ENCODE data around the gene HIF1AN. TPM values are rescaled to one million over a fixed set of nuclear protein-coding genes. Genes with fewer than 3 reads are reported as not detected.

HIF1AN gene
- total RNA-seq, 1 experiment from 2014 or later, result 83.1 TPM

DNA sequence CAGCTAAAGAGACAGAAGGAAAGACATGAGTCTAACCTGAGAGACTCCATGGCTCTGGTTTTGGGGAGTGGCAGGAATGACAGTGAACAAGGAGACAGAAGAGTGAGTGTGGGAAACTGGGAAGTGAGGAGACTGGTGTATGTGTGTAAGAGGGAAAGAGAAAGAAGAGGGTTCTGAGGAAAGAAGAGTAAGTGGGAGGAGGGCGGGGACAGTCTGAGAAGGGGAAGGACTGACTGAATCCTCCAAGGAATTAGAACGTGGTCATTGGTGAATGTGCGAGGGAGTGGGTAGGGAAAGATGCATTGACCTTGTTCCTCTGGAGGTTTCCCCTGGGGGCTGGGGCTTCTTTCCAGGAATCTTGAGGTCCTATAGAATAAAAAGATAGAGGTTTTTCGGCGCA, 46.3 kb upstream of the HIF1AN start:
- no peaks in the 10 kb centered on the region; the same call in 1 of the 2 replicates for H3K36me3 ChIP-seq (ENCODE audit: control insufficient read depth, insufficient read depth, low read length)
- ATAC-seq, result no peak
- intact Hi-C loops (cut with micrococcal nuclease; ENCODE audit: unreplicated experiment) (no loop called here), in situ Hi-C loops (cut with HindIII; ENCODE audit: low pct_unique_long_range_greater_than_20kb, low sequenced_read_pairs) (no loop called here)
- ChIA-PET POLR2A (no interaction called here), CTCF (no interaction called here)
- TF ChIP-seq SIN3A (IDR thresholded peaks at IDR 0.05; ENCODE audit: borderline replicate concordance, insufficient read depth, low read depth, low read length) (no peak), CTCF (IDR thresholded peaks at IDR 0.05) (no peak), TCF7L2 (IDR thresholded peaks at IDR 0.05; ENCODE audit: low read depth, low read length) (no peak), REST (IDR thresholded peaks at IDR 0.05; ENCODE audit: insufficient read depth in 1 of 2, low read depth in 2 of 2, low read length in 1 of 2) (no peak), POLR2AphosphoS5 (IDR thresholded peaks at IDR 0.05; ENCODE audit: low read depth, low read length) (no peak)
- no peak for DNase-seq (ENCODE audit: low read depth, low spot score)
- H3K27me3 ChIP-seq (ENCODE audit: control insufficient read depth, insufficient read depth, low read length), result no peaks in the 10 kb centered on the region
- no peak overlapping the region for H3K4me3 ChIP-seq (ENCODE audit: low read depth in 2 of 2, low read length in 2 of 2)
- no peaks in the 10 kb centered on the region for H3K9me3 ChIP-seq (ENCODE audit: control insufficient read depth, insufficient read depth, low read depth, low read length)
- H3K4me1 ChIP-seq (ENCODE audit: control insufficient read depth, insufficient read depth, low read length), result no peaks in the 10 kb centered on the region
- BruUV-seq (replicated peaks), result no TSS peak
- no peak overlapping the region for H3K27ac ChIP-seq (ENCODE audit: low read length)

DNA sequence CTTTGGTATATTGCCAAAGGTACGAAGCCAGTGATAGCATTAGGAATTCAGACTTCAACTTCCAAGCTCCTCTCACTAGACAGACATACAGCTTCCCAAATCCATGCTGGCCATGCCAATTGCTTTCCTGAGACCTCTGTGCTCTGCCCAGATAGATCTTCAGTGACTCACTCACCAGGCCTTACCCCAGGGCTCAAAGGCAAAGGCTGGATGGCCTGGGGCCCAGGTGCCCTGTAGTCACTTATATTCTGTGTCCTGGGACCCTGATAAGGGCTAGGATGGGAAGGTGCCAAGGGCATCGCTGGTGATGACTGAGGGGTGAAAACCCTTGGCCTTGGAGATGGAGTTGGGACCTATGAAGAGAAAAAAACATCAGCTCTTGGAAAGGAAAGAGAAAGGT, 45.2 kb upstream of the HIF1AN start:
- CTCF ChIA-PET, result no interaction called here
- no TSS peak for BruUV-seq (replicated peaks)
- Histone ChIP-seq H3K36me3 (ENCODE audit: control insufficient read depth, insufficient read depth, low read length) (no peaks in the 10 kb centered on the region; the same call in 1 of the 2 replicates), H3K4me3 (ENCODE audit: low read depth in 2 of 2, low read length in 2 of 2) (no peak overlapping the region), H3K9me3 (ENCODE audit: control insufficient read depth, insufficient read depth, low read depth, low read length) (no peaks in the 10 kb centered on the region), H3K4me1 (ENCODE audit: control insufficient read depth, insufficient read depth, low read length) (no peaks in the 10 kb centered on the region), H3K27me3 (ENCODE audit: control insufficient read depth, insufficient read depth, low read length) (no peaks in the 10 kb centered on the region), H3K27ac (ENCODE audit: low read length) (no peak overlapping the region)
- TF ChIP-seq TCF7L2 (IDR thresholded peaks at IDR 0.05; ENCODE audit: low read depth, low read length) (no peak), POLR2AphosphoS5 (IDR thresholded peaks at IDR 0.05; ENCODE audit: low read depth, low read length) (no peak), SIN3A (IDR thresholded peaks at IDR 0.05; ENCODE audit: borderline replicate concordance, insufficient read depth, low read depth, low read length) (no peak), CTCF (IDR thresholded peaks at IDR 0.05) (no peak), REST (IDR thresholded peaks at IDR 0.05; ENCODE audit: insufficient read depth in 1 of 2, low read depth in 2 of 2, low read length in 1 of 2) (no peak)
- ATAC-seq, result no peak
- intact Hi-C loops (cut with micrococcal nuclease; ENCODE audit: unreplicated experiment) (no loop called here), in situ Hi-C loops (cut with HindIII; ENCODE audit: low pct_unique_long_range_greater_than_20kb, low sequenced_read_pairs) (no loop called here)
- POLR2A ChIA-PET, result no interaction called here
- DNase-seq (ENCODE audit: low read depth, low spot score), result no peak

All from Panc1 (cell line).